Measurements from ENCODE around the gene OR2C3.

Gene OR2C3

GRCh38 chr1:247493106-247493505 is 43.1 kb downstream of the OR2C3 start:
- no peaks in the 10 kb centered on the region for H3F3A ChIP-seq (ENCODE audit: low read depth)
- no peak overlapping the region for H3K9ac ChIP-seq (ENCODE audit: low read depth, low read length, poor library complexity, severe bottlenecking)
- H2AFZ ChIP-seq (ENCODE audit: low read length), result no peak overlapping the region
- H3K4me2 ChIP-seq (ENCODE audit: low read depth, low read length, poor library complexity, severe bottlenecking), result no peak overlapping the region
- H3K27me3 ChIP-seq (ENCODE audit: insufficient read depth, low read length, poor library complexity, severe bottlenecking), result no peaks in the 10 kb centered on the region
- H4K20me1 ChIP-seq (ENCODE audit: insufficient read depth, low read length, poor library complexity, severe bottlenecking), result no peaks in the 10 kb centered on the region
- H3K9me2 ChIP-seq (replicated peaks; ENCODE audit: low read depth, low read length), result no peaks in the 10 kb centered on the region
- no peak for TF ChIP-seq CTCF (conservative IDR thresholded peaks at IDR 0.05; ENCODE audit: low read length)
- TF ChIP-seq EZH2phosphoT487 (IDR thresholded peaks at IDR 0.05; ENCODE audit: borderline replicate concordance), result no peak
- H3K4me3 ChIP-seq (ENCODE audit: low read length, poor library complexity, severe bottlenecking), result no peak overlapping the region
- no peaks in the 10 kb centered on the region for H3K9me3 ChIP-seq (ENCODE audit: insufficient read depth, low read depth, low read length)
- H3K4me1 ChIP-seq (ENCODE audit: insufficient read depth, low read length, poor library complexity, severe bottlenecking), result no peaks in the 10 kb centered on the region
- no peaks in the 10 kb centered on the region for H3K79me2 ChIP-seq (ENCODE audit: insufficient read depth, low read length)
- H3K36me3 ChIP-seq (ENCODE audit: insufficient read depth, low read length), result no peaks in the 10 kb centered on the region

- Histone ChIP-seq H3K9ac (ENCODE audit: low read depth, low read length, poor library complexity, severe bottlenecking) (no peak overlapping the region), H4K20me1 (ENCODE audit: insufficient read depth, low read length, poor library complexity, severe bottlenecking) (no peaks in the 10 kb centered on the region), H2AFZ (ENCODE audit: low read length) (no peak overlapping the region), H3K4me3 (ENCODE audit: low read length, poor library complexity, severe bottlenecking) (no peak overlapping the region), H3F3A (ENCODE audit: low read depth) (no peaks in the 10 kb centered on the region), H3K27me3 (ENCODE audit: insufficient read depth, low read length, poor library complexity, severe bottlenecking) (no peaks in the 10 kb centered on the region), H3K36me3 (ENCODE audit: insufficient read depth, low read length) (no peaks in the 10 kb centered on the region), H3K9me3 (ENCODE audit: insufficient read depth, low read depth, low read length) (no peaks in the 10 kb centered on the region), H3K9me2 (replicated peaks; ENCODE audit: low read depth, low read length) (no peaks in the 10 kb centered on the region), H3K4me1 (ENCODE audit: insufficient read depth, low read length, poor library complexity, severe bottlenecking) (no peaks in the 10 kb centered on the region), H3K79me2 (ENCODE audit: insufficient read depth, low read length) (no peaks in the 10 kb centered on the region), H3K4me2 (ENCODE audit: low read depth, low read length, poor library complexity, severe bottlenecking) (no peak overlapping the region)
- TF ChIP-seq CTCF (conservative IDR thresholded peaks at IDR 0.05; ENCODE audit: low read length), result no peak
These were observed 44.9 kb downstream of the OR2C3 start for GRCh38 chr1:247491328-247491727.

- Histone ChIP-seq H3K9ac (ENCODE audit: low read depth, low read length, poor library complexity, severe bottlenecking) (no peak overlapping the region), H3K4me2 (ENCODE audit: low read depth, low read length, poor library complexity, severe bottlenecking) (no peak overlapping the region), H3K9me2 (replicated peaks; ENCODE audit: low read depth, low read length) (no peaks in the 10 kb centered on the region), H3K36me3 (ENCODE audit: insufficient read depth, low read length) (no peaks in the 10 kb centered on the region), H3F3A (ENCODE audit: low read depth) (no peaks in the 10 kb centered on the region), H3K9me3 (ENCODE audit: insufficient read depth, low read depth, low read length) (no peaks in the 10 kb centered on the region), H4K20me1 (ENCODE audit: insufficient read depth, low read length, poor library complexity, severe bottlenecking) (no peaks in the 10 kb centered on the region), H3K79me2 (ENCODE audit: insufficient read depth, low read length) (no peaks in the 10 kb centered on the region), H3K4me3 (ENCODE audit: low read length, poor library complexity, severe bottlenecking) (no peak overlapping the region), H2AFZ (ENCODE audit: low read length) (no peak overlapping the region), H3K27me3 (ENCODE audit: insufficient read depth, low read length, poor library complexity, severe bottlenecking) (no peaks in the 10 kb centered on the region), H3K4me1 (ENCODE audit: insufficient read depth, low read length, poor library complexity, severe bottlenecking) (no peaks in the 10 kb centered on the region)
- TF ChIP-seq EZH2phosphoT487 (IDR thresholded peaks at IDR 0.05; ENCODE audit: borderline replicate concordance) (no peak), CTCF (conservative IDR thresholded peaks at IDR 0.05; ENCODE audit: low read length) (peak; percentile 87)
These were observed 49.2 kb downstream of the OR2C3 start for GRCh38 chr1:247487057-247487456.

All from Loucy (cell line).